ENCODE data around the gene LDLRAD4.

The LDLRAD4 gene

GRCh38 chr18:13623871-13624270 lies 405.3 kb downstream of the LDLRAD4 start:
- H3K4me3 ChIP-seq (ENCODE audit: low read depth, low read length), result no peak overlapping the region
- in situ Hi-C loops (cut with HindIII; ENCODE audit: low sequenced_read_pairs), result no loop called here
- DNase-seq (ENCODE audit: low read depth), result no peak
- TF ChIP-seq CTCF (IDR thresholded peaks at IDR 0.05; ENCODE audit: low read depth, low read length, missing control alignments), result no peak

- in situ Hi-C loops (cut with HindIII; ENCODE audit: low sequenced_read_pairs), result no loop called here
- no peak for DNase-seq (ENCODE audit: low read depth)
- TF ChIP-seq CTCF (IDR thresholded peaks at IDR 0.05; ENCODE audit: low read depth, low read length, missing control alignments), result no peak
- no peak overlapping the region for H3K4me3 ChIP-seq (ENCODE audit: low read depth, low read length)
These were observed 406.1 kb downstream of the LDLRAD4 start for GRCh38 chr18:13624563-13625237.

- no peak for TF ChIP-seq CTCF (IDR thresholded peaks at IDR 0.05; ENCODE audit: low read depth, low read length, missing control alignments)
- no peak overlapping the region for H3K4me3 ChIP-seq (ENCODE audit: low read depth, low read length)
- in situ Hi-C loops (cut with HindIII; ENCODE audit: low sequenced_read_pairs), result no loop called here
- no peak for DNase-seq (ENCODE audit: low read depth)
These were observed 406.8 kb downstream of the LDLRAD4 start for GRCh38 chr18:13625355-13625754.

- H3K4me3 ChIP-seq (ENCODE audit: low read depth, low read length), result no peak overlapping the region
- no peak for DNase-seq (ENCODE audit: low read depth)
- TF ChIP-seq CTCF (IDR thresholded peaks at IDR 0.05; ENCODE audit: low read depth, low read length, missing control alignments), result no peak
- in situ Hi-C loops (cut with HindIII; ENCODE audit: low sequenced_read_pairs), result no loop called here
These were observed 407.4 kb downstream of the LDLRAD4 start for GRCh38 chr18:13625843-13626543.

GRCh38 chr18:13626544-13626908 lies 408.0 kb downstream of the LDLRAD4 start:
- TF ChIP-seq CTCF (IDR thresholded peaks at IDR 0.05; ENCODE audit: low read depth, low read length, missing control alignments), result no peak
- in situ Hi-C loops (cut with HindIII; ENCODE audit: low sequenced_read_pairs), result no loop called here
- DNase-seq (ENCODE audit: low read depth), result no peak
- no peak overlapping the region for H3K4me3 ChIP-seq (ENCODE audit: low read depth, low read length)

- in situ Hi-C loops (cut with HindIII; ENCODE audit: low sequenced_read_pairs), result no loop called here
- no peak for TF ChIP-seq CTCF (IDR thresholded peaks at IDR 0.05; ENCODE audit: low read depth, low read length, missing control alignments)
- no peak overlapping the region for H3K4me3 ChIP-seq (ENCODE audit: low read depth, low read length)
- no peak for DNase-seq (ENCODE audit: low read depth)
These were observed 409.1 kb downstream of the LDLRAD4 start for GRCh38 chr18:13627639-13628038.

Measured in astrocyte of the cerebellum (primary cell).